H1 (cell line): ENCODE measurements around the gene DLST.

Experiments used
- ASH2L ChIP-seq: fragments of 200-600, 300-600 bp; sonication (generic); IDR thresholded peaks from one replicate; pipeline ENCODE4 v1.7.1; 2017; ENCODE audit warnings: low read length
- EZH2 ChIP-seq: fragments of 200-600 bp; sonication (generic); IDR thresholded peaks from 2 replicates; pipeline ENCODE4 v1.7.1; 2012; ENCODE audit warnings: low read depth, mild to moderate bottlenecking, moderate library complexity, low read length, inconsistent platforms; ENCODE audit not compliant: severe bottlenecking
- POLR2A ChIP-seq, 2 experiments: IDR thresholded peaks; 1 replicate in 1 of 2; 2 replicates in 1 of 2; pipeline ENCODE4 v1.6.1; 2011; ENCODE audit warnings: low read depth in 2 of 2, low read length in 2 of 2, mild to moderate bottlenecking in 2 of 2; ENCODE audit errors: control extremely low read depth in 1 of 2
- RAD21 ChIP-seq, 2 experiments: IDR thresholded peaks in 1 of 2; conservative IDR thresholded peaks in 1 of 2; 2 replicates each; pipeline ENCODE4 v1.6.1; 2011; ENCODE audit warnings: low read depth in 2 of 2, low read length in 2 of 2, improper control_type of control experiment in 1 of 2, inconsistent platforms in 1 of 2, mild to moderate bottlenecking in 1 of 2, moderate library complexity in 1 of 2
- SP1 ChIP-seq: IDR thresholded peaks from 2 replicates; pipeline ENCODE4 v1.6.1; 2011; ENCODE audit warnings: low read depth, low read length
- TAF1 ChIP-seq: IDR thresholded peaks from 2 replicates; pipeline ENCODE4 v1.6.1; 2011; ENCODE audit warnings: mild to moderate bottlenecking, low read depth, low read length
- TF ChIP-seq, protein P1 (sequence below), 3 experiments: IDR thresholded peaks; 1 replicate in 2 of 3; 2 replicates in 1 of 3; pipeline versions ENCODE4 v1.5.1 to v1.6.1; 2011; ENCODE audit warnings: low read length in 3 of 3, mild to moderate bottlenecking in 3 of 3, inconsistent platforms in 2 of 3, low read depth in 1 of 3, moderate library complexity in 1 of 3; ENCODE audit not compliant: insufficient read depth in 1 of 3; ENCODE audit errors: control extremely low read depth in 1 of 3

- TF ChIP-seq SP1 (no peak), POLR2A (IDR thresholded peaks at IDR 0.05; ENCODE audit: control extremely low read depth in 1 of 2, low read depth in 2 of 2, low read length in 2 of 2) (0 out of 3 replicates have a peak, but pooled peaks of 1 of the 2 experiments have one; percentile 6), RAD21 (IDR thresholded peaks at IDR 0.05 in 1 of 2, conservative IDR thresholded peaks at IDR 0.05 in 1 of 2; ENCODE audit: low read depth in 2 of 2, low read length in 2 of 2) (no peak), EZH2 (no peak), TAF1 (no peak), ASH2L (no peak)
- TF ChIP-seq, protein P1, sequence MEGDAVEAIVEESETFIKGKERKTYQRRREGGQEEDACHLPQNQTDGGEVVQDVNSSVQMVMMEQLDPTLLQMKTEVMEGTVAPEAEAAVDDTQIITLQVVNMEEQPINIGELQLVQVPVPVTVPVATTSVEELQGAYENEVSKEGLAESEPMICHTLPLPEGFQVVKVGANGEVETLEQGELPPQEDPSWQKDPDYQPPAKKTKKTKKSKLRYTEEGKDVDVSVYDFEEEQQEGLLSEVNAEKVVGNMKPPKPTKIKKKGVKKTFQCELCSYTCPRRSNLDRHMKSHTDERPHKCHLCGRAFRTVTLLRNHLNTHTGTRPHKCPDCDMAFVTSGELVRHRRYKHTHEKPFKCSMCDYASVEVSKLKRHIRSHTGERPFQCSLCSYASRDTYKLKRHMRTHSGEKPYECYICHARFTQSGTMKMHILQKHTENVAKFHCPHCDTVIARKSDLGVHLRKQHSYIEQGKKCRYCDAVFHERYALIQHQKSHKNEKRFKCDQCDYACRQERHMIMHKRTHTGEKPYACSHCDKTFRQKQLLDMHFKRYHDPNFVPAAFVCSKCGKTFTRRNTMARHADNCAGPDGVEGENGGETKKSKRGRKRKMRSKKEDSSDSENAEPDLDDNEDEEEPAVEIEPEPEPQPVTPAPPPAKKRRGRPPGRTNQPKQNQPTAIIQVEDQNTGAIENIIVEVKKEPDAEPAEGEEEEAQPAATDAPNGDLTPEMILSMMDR (IDR thresholded peaks at IDR 0.05; ENCODE audit: control extremely low read depth in 1 of 3, insufficient read depth in 1 of 3, low read depth in 1 of 3, low read length in 3 of 3), result no peak
These were observed 6.7 kb downstream of the DLST start for GRCh38 chr14:74888164-74889158.
